Breast epithelium (tissue), 4 donors: ENCODE measurements around the gene METTL8. TPM values are rescaled to one million over a fixed set of nuclear protein-coding genes. Genes with fewer than 3 reads are reported as not detected.

Source experiments
- DNase-seq, 2 donors: peaks; one replicate each; pipeline ENCODE4 v3.0.0-alpha.2; 2019; ENCODE audit warnings: low spot score in 2 of 2
- H3K27ac ChIP-seq, 2 donors: fragments of 200-600 bp; sonication (generic) in 1 of 2; one replicate each; pipeline ENCODE4 v1.5.1; 2016 to 2019; ENCODE audit warnings: mild to moderate bottlenecking in 1 of 2
- H3K27me3 ChIP-seq, 2 donors: fragments of 200-600 bp; sonication (generic) in 1 of 2; one replicate each; pipeline versions ENCODE4 v1.5.1 to v1.6.0; 2017 to 2019; ENCODE audit warnings: control low read depth in 1 of 2, mild to moderate bottlenecking in 1 of 2
- H3K36me3 ChIP-seq: fragments of 200-600 bp; one replicate; pipeline ENCODE4 v1.5.1; 2019
- H3K4me1 ChIP-seq, 2 donors: fragments of 200-600 bp; sonication (generic); one replicate each; pipeline ENCODE4 v1.5.1; 2016 to 2019; ENCODE audit warnings: control low read depth in 1 of 2
- H3K4me3 ChIP-seq, 3 donors: fragments of 200-600 bp; sonication (generic); 1 replicate in 2 of 3; 2 replicates in 1 of 3; pipeline ENCODE4 v1.5.1; 2016 to 2019; ENCODE audit warnings: mild to moderate bottlenecking in 3 of 3, moderate library complexity in 2 of 3
- H3K9me3 ChIP-seq, 2 donors: fragments of 200-600 bp; sonication (generic) in 1 of 2; one replicate each; pipeline ENCODE4 v1.5.1; 2016 to 2019; ENCODE audit warnings: control low read depth in 1 of 2
- POLR2A ChIP-seq: fragments of 450-650 bp; IDR thresholded peaks from one replicate; pipeline ENCODE4 v1.6.1; 2016; ENCODE audit warnings: antibody characterized with exemption, mild to moderate bottlenecking, moderate library complexity
- POLR2AphosphoS5 ChIP-seq, 3 donors: sonication (generic); formaldehyde crosslinking; IDR thresholded peaks; one replicate each; pipeline ENCODE4 v1.6.1; 2017; ENCODE audit warnings: antibody characterized with exemption in 3 of 3
- intact Hi-C: fragments of 100-400 bp; cut with DNase I; formaldehyde crosslinking; loops from one replicate; pipeline ENCODE4 v1.15.1; 2023; ENCODE audit warnings: low total_unique reads
- total RNA-seq, 3 donors: library from RNA; depleted of rRNA; stranded (reverse); fragments of >200 nt; gene quantifications; one replicate each; pipeline ENCODE4 v1.1.0, GENCODE V29; 2016
- TF ChIP-seq, protein P1 (sequence below), 3 donors: fragments of 450-650 bp; IDR thresholded peaks; one replicate each; pipeline ENCODE4 v1.5.1; 2016 to 2017; ENCODE audit warnings: antibody characterized with exemption in 3 of 3, mild to moderate bottlenecking in 3 of 3, moderate library complexity in 3 of 3

Gene METTL8
- total RNA-seq, 3 donors from 2014 or later, result 21.4 to 26.9 (median 22.9) TPM

GRCh38 chr2:171459498-171459897, 25.7 kb upstream of the METTL8 start:
- no peak for TF ChIP-seq POLR2AphosphoS5 (IDR thresholded peaks at IDR 0.05)
- no peak for TF ChIP-seq POLR2A
- TF ChIP-seq, protein P1, sequence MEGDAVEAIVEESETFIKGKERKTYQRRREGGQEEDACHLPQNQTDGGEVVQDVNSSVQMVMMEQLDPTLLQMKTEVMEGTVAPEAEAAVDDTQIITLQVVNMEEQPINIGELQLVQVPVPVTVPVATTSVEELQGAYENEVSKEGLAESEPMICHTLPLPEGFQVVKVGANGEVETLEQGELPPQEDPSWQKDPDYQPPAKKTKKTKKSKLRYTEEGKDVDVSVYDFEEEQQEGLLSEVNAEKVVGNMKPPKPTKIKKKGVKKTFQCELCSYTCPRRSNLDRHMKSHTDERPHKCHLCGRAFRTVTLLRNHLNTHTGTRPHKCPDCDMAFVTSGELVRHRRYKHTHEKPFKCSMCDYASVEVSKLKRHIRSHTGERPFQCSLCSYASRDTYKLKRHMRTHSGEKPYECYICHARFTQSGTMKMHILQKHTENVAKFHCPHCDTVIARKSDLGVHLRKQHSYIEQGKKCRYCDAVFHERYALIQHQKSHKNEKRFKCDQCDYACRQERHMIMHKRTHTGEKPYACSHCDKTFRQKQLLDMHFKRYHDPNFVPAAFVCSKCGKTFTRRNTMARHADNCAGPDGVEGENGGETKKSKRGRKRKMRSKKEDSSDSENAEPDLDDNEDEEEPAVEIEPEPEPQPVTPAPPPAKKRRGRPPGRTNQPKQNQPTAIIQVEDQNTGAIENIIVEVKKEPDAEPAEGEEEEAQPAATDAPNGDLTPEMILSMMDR (IDR thresholded peaks at IDR 0.05), result no peak
- H3K27ac ChIP-seq, result no peak overlapping the region
- H3K4me1 ChIP-seq, result no peaks in the 10 kb centered on the region
- no peaks in the 10 kb centered on the region for H3K9me3 ChIP-seq
- no peaks in the 10 kb centered on the region for H3K36me3 ChIP-seq
- DNase-seq, result no peak
- intact Hi-C loops, result no loop called here
- no peaks in the 10 kb centered on the region for H3K27me3 ChIP-seq
- no peak overlapping the region for H3K4me3 ChIP-seq

GRCh38 chr2:171452773-171453172, 19.0 kb upstream of the METTL8 start:
- Histone ChIP-seq H3K27ac (no peak overlapping the region), H3K4me1 (no peaks in the 10 kb centered on the region), H3K9me3 (no peaks in the 10 kb centered on the region), H3K36me3 (no peaks in the 10 kb centered on the region), H3K27me3 (no peaks in the 10 kb centered on the region), H3K4me3 (no peak overlapping the region)
- DNase-seq, result no peak
- TF ChIP-seq POLR2AphosphoS5 (IDR thresholded peaks at IDR 0.05), result no peak
- TF ChIP-seq, protein P1 (IDR thresholded peaks at IDR 0.05), result no peak
- no peak for TF ChIP-seq POLR2A
- intact Hi-C loops, result no loop called here

DNA sequence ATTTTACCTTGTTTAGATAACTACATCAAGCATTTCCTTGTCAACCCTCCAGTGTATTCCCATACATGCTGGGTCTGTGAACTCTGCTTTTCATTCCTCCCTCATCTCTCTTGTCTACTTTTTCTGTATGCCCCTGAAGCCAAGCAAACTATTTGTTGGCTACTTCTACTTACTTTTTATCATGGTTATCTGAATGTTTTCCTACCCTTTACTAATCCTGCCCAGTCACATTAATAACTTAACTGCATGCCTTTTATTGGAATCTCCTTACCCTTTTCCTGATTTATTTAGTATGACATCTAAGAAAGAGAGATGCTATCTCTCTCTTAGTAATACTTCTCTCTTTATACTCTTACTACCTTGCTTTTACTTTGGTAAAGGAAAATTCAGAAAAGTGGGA, 17.3 kb upstream of the METTL8 start:
- H3K9me3 ChIP-seq, result no peaks in the 10 kb centered on the region
- no peaks in the 10 kb centered on the region for H3K4me1 ChIP-seq
- no peak for DNase-seq
- no peaks in the 10 kb centered on the region for H3K36me3 ChIP-seq
- no peak overlapping the region for H3K27ac ChIP-seq
- TF ChIP-seq POLR2A (no peak), POLR2AphosphoS5 (IDR thresholded peaks at IDR 0.05) (no peak)
- TF ChIP-seq, protein P1 (IDR thresholded peaks at IDR 0.05), result no peak
- no peak overlapping the region for H3K4me3 ChIP-seq
- no peaks in the 10 kb centered on the region for H3K27me3 ChIP-seq
- intact Hi-C loops, result no loop called here

- Histone ChIP-seq H3K4me1 (no peaks in the 10 kb centered on the region), H3K27ac (no peak overlapping the region), H3K9me3 (no peaks in the 10 kb centered on the region), H3K4me3 (no peak overlapping the region), H3K27me3 (no peaks in the 10 kb centered on the region), H3K36me3 (no peaks in the 10 kb centered on the region)
- TF ChIP-seq, protein P1 (IDR thresholded peaks at IDR 0.05), result no peak
- TF ChIP-seq POLR2AphosphoS5 (IDR thresholded peaks at IDR 0.05) (no peak), POLR2A (no peak)
- intact Hi-C loops, result no loop called here
- DNase-seq, result no peak
These were observed 13.9 kb upstream of the METTL8 start for GRCh38 chr2:171447675-171448074.

DNA sequence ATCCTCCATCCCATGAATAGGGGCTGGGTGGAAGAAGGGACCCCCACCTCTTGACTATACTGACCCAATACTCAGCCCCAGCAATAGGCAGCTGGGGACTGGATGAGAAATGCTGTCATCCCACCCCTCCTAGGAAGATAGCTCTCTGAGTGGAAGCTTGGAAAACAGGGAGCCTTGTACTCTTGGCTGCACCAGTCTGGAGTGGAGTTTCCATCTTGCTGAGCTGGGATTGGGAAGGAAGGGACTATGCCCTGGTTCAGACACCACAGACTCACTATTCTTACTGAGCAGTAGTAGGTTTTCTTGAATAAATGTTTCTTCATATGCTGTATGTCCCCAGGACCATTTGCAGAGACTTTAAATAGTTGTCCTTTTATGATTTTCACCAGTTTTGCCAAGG, 7.7 kb upstream of the METTL8 start:
- Histone ChIP-seq H3K27me3 (no peaks in the 10 kb centered on the region), H3K4me1 (no peaks in the 10 kb centered on the region), H3K36me3 (no peaks in the 10 kb centered on the region), H3K9me3 (no peaks in the 10 kb centered on the region), H3K27ac (no peak overlapping the region), H3K4me3 (no peak overlapping the region)
- intact Hi-C loops, result no loop called here
- no peak for DNase-seq
- TF ChIP-seq POLR2AphosphoS5 (IDR thresholded peaks at IDR 0.05), result no peak
- TF ChIP-seq, protein P1 (IDR thresholded peaks at IDR 0.05), result no peak
- no peak for TF ChIP-seq POLR2A
